IMR-90 (cell line): ENCODE results near the gene EML1. TPM values are rescaled to one million over a fixed set of nuclear protein-coding genes. Genes with fewer than 3 reads are reported as not detected.

Experiments
- BHLHE40 ChIP-seq: fragments of 150-350 bp; IDR thresholded peaks from 2 replicates; pipeline ENCODE4 v1.6.1; 2016; ENCODE audit warnings: mild to moderate bottlenecking, low read depth, low read length
- CHD1 ChIP-seq: IDR thresholded peaks from 2 replicates; pipeline ENCODE4 v1.6.1; 2012; ENCODE audit warnings: low read depth, low read length, improper control_type of control experiment
- MAFK ChIP-seq: IDR thresholded peaks from 2 replicates; pipeline ENCODE4 v1.6.1; 2012; ENCODE audit warnings: low read depth, low read length, improper control_type of control experiment
- MAZ ChIP-seq: IDR thresholded peaks from 2 replicates; pipeline ENCODE4 v1.6.1; 2012; ENCODE audit warnings: low read depth, mild to moderate bottlenecking, low read length, improper control_type of control experiment, moderate library complexity, borderline replicate concordance
- MXI1 ChIP-seq: IDR thresholded peaks from 2 replicates; pipeline ENCODE4 v1.6.1; 2012; ENCODE audit warnings: low read depth, mild to moderate bottlenecking, low read length, moderate library complexity, borderline replicate concordance
- POLR2A ChIP-seq: IDR thresholded peaks from 2 replicates; pipeline ENCODE4 v1.6.1; 2012; ENCODE audit warnings: mild to moderate bottlenecking, low read depth, low read length
- RAD21 ChIP-seq: IDR thresholded peaks from 2 replicates; pipeline ENCODE4 v1.6.1; 2012; ENCODE audit warnings: low read length, improper control_type of control experiment
- RFX5 ChIP-seq: IDR thresholded peaks from 2 replicates; pipeline ENCODE4 v1.8.0; 2012; ENCODE audit warnings: low read depth, mild to moderate bottlenecking, low read length, moderate library complexity
- polyA plus RNA-seq, 3 experiments: library from polyadenylated mRNA; depleted of rRNA; stranded (reverse); fragments of >200 nt; gene quantifications; 2 replicates each; pipeline ENCODE4 v1.2.3, GENCODE V29; 2012; ENCODE audit warnings: low replicate concordance in 1 of 3
- total RNA-seq: library from RNA; depleted of rRNA; stranded (reverse); fragments of >200 nt; gene quantifications from 2 replicates; pipeline ENCODE4 v1.2.3, GENCODE V29; 2012

The EML1 gene
- total and polyA plus RNA-seq, 2 of the 4 experiments (the other 2 are of a cell fraction) = 14.0 to 42.3 TPM

DNA sequence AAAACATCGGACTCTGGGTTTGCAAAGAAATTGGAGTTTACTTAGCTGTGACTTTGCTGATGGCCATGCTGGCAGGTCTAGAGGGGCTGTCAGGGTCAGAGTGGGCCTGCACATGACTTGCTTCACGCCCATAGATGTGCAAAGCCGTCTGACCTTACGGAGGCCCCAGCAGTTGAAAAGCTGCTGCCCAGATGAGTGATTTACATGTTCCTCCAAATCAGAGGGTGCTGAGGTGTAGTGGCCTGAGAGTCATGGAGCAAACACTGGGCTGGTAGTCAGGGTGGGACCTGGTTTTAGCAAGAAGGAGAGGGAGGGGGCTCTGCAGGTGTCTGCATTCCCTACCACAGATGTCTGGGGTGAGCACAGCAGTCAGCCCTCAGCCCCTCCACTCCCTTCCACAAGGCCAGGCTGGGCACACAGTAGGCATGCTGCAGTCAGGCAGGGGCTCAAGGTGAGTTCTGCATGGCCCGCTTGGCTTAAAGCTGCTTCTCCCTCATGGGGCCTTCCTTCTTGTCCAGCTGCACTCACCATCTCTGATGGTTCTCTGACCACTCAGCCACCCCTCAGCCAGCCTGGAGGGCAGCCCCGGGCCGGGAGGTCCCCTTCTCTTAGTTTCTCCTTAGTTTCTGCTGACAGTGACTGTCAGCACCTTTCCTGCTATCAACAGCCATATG is 34.2 kb upstream of the EML1 start (continued):
- TF ChIP-seq MAZ = no peak
- TF ChIP-seq RAD21 = no peak
- TF ChIP-seq CHD1 = no peak
- TF ChIP-seq MXI1 = no peak
- TF ChIP-seq POLR2A = no peak
- no peak for TF ChIP-seq RFX5
- TF ChIP-seq MAFK = no peak
- TF ChIP-seq BHLHE40 = no peak
